Fibroblast of skin of scalp (primary cell): ENCODE measurements around the gene ZGRF1.
A peak's percentile ranks its signal among the peaks of the same experiment; 100 is the strongest.
"Not testable (repeated sequence)": the region's sequence is repeated elsewhere in the genome, so short reads cannot be mapped to it uniquely, and the experiment has no call there.

Source experiments
- DNase-seq: peaks from one replicate; pipeline ENCODE4 v3.0.0-alpha.2; 2013

ZGRF1 gene

DNA sequence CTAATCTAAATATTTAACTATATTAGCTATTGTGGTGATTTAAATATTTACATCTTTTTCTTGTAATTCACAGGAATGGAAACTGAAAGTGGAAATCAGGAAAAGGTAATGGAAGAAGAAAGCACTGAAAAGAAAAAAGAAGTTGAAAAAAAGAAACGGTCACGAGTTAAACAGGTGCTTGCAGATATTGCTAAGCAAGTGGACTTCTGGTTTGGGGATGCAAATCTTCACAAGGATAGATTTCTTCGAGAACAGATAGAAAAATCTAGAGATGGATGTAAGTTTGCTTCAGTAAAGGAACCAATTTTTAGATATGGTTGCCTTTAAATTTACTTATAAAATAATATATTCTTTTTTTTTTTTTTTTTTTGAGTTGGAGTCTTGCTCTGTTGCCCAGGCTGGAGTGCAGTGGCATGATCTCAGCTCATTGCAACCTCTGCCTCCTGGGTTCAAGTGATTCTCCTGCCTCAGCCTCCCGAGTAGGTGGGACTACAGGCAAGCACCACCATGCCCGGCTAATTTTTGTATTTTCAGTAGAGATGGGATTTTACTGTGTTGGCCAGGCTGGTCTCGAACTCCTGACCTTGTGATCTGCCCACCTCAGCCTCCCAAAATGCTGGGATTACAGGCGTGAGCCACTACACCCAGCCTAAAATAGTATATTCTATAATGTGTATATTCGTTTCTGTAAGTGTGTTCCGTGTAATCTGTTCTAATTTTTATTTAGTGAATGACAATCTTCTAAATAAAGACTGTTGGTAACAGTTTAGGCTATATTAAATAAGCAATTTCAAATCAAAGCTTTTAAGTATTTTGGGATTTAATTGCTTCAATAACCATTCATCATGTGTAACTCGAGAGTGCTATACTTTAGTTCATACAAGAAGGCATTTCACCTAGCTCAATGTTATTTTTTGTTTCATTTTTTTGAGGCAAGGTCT, 8.2 kb upstream of the ZGRF1 start:
- DNase-seq = not testable (repeated sequence)

DNA sequence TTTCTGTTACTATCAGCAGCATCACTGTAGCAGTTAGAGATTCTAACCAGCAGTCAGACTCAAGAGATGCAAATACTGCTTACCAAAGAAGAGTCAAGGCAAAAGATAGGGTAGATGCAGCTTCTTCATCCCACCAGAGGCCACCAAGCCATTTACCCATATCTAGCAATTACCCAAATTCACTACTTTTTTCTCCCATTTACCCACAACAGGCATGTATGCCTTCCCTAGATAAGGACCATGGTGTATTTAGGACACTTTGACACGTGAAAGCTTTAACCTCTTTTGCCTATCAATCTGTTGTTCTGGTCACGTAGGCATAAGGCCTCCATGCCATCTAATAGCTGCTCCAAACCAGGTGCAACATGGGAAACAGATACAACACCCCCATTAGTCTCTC, 5.8 kb upstream of the ZGRF1 start:
- no peak for DNase-seq

DNA sequence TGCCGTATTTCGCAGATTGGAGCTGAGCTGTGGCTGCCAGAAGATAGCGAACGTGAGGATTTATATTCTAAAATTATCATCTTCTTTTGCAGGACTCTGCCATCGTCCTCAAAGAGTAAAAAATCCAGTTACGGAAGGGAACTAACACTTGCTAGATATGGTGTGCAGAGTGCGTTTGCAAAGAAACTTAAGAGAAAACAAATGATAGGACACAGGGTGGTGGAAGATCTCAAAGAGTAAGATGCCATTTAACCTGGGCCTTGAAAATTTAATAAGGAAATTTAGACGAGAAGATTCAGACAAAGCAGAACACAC, 800 bp upstream of the ZGRF1 start:
- no peak for DNase-seq

DNA sequence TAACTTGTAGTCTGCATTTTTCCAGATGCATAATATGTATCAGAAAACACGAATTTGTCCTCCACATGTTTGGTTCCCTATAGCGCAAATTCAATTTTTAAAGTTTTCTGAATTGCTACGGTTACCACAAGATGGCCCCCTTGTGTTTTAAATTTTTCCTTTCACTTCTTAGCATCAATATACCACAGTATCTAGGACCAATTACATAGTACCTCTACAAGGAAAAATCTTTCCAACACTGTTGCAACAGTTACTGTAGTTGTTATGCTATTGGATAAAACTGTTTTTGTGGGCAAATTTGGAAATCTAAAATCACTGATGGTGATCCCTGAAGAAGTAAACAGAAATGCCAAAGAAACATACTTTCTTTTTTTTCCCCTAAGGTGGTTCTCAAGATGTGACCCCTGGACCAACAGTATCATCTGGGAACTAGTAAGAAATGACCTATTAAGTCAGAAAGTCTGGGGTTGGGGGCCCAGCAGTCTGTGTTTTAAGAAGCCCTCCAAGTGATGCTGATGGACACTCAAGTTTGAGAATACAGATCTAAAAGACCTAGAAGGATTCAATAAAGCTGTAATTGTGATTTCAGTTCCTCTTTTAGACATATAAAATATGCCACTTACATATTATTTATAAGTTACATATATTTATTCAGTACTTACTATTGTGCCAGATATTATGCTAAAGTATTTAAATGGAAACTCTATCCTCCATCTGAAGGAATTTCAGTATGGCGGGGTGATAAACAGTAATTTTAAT, 3.1 kb downstream of the ZGRF1 start:
- DNase-seq = peak; percentile 38

- DNase-seq = no peak
Observed at GRCh38 chr4:112626228-112626627, 10.5 kb downstream of the ZGRF1 start.

GRCh38 chr4:112616984-112617383, 19.7 kb downstream of the ZGRF1 start:
- DNase-seq = no peak

- not testable (repeated sequence) for DNase-seq
Observed at GRCh38 chr4:112612814-112613213, 23.9 kb downstream of the ZGRF1 start.

- DNase-seq = peak; percentile 59
Observed at GRCh38 chr4:112604589-112604988, 32.1 kb downstream of the ZGRF1 start.

GRCh38 chr4:112594993-112595392, 41.7 kb downstream of the ZGRF1 start:
- no peak for DNase-seq

GRCh38 chr4:112593438-112594133, 43.1 kb downstream of the ZGRF1 start:
- no peak for DNase-seq

DNA sequence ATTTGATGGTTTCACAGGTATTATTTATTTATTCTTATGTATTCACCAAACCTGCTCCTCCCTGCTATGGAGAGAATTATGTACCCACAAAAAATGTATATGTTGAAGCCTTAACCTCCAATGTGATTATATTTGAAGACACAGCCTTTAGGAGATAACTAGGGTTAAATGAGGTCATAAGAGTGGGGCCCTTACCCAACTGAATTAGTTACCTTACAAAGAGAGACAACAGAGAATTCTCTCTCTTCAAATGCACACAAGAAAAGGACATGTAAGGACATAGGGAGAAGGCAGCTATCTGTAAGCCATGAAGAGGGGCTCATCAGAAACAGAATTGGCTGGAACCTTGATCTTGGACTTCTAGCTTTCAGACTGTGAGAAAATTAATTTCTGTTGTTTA, 44.0 kb downstream of the ZGRF1 start:
- no peak for DNase-seq

DNA sequence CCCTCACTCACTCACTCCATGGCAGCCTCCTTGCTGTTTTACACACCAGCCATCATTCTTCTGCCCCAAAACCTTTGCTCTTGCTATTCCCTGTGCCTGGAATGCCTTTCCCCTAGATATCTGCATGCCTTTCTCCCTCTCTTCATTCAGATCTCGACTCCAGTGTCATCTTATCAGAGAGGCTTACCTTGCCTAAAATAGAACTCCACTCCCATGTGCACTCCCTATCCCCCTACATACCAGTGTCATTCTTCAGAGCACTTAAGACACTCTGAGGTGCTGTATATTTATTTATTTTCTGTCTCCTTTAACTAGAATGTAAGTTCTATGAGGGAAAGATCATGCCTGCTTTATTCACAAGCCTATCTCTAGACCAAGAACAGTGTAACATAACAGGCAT, 45.1 kb downstream of the ZGRF1 start:
- no peak for DNase-seq

- DNase-seq = peak; percentile 31
Observed at GRCh38 chr4:112589206-112589605, 47.5 kb downstream of the ZGRF1 start.

DNA sequence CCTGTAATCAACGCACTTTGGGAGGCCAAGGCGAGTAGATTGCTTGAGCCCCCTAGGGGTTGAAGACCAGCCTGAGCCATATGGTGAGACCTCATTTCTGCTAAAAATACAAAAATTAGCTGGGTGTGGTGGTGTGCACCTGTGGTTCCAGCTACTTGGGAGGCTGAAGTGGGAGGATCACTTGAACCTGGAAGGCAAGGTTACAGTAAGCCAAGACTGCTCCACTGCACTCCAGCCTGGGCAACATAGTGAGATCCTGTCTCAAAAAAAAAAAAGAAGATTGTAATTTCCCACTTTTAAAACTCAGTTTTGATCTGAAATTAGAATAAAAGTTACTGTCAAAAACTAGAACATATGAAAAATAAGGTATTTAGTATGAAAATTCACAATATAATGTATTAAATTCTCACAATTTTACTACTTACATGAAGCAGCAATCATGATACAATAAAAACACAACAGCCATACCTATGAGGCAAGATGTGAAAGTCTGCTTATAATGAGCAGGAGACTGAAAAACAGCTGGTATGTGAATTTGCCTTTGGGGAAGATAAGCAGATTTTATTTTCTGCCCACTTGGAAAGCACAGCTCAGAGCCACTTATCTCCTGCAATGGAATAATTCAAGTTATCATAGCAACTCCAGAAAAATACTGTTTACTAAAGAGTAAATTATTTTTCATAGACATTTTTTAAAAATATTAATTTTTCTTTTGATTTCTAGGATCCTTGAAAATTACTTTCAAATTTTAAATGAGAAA, 50.6 kb downstream of the ZGRF1 start:
- no peak for DNase-seq

GRCh38 chr4:112567536-112567935, 69.2 kb downstream of the ZGRF1 start:
- DNase-seq = no peak

DNA sequence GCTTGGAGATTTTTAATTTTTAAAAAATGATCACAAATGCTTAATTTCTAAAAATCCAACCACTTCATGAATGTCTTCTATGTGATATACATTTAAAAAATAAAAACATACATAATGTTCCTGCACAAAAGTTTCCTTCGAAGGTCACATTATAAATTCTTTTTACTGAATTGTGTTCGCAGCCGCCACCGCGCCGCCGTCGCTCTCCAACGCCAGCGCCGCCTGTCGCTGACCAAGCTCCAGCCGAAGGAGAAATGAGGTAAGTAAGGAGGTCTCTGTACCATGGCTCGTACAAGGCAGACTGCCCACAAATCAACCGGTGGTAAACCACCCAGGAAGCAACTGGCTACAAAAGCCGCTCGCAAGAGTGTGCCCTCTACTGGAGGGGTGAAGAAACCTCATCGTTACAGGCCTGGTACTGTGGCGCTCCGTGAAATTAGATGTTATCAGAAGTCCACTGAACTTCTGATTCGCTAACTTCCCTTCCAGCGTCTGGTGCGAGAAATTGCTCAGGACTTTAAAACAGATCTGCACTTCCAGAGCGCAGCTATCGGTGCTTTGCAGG, 71.9 kb downstream of the ZGRF1 start:
- no peak for DNase-seq

GRCh38 chr4:112563431-112564200, 73.1 kb downstream of the ZGRF1 start:
- no peak for DNase-seq

GRCh38 chr4:112562254-112562879, 74.3 kb downstream of the ZGRF1 start:
- DNase-seq = no peak

DNA sequence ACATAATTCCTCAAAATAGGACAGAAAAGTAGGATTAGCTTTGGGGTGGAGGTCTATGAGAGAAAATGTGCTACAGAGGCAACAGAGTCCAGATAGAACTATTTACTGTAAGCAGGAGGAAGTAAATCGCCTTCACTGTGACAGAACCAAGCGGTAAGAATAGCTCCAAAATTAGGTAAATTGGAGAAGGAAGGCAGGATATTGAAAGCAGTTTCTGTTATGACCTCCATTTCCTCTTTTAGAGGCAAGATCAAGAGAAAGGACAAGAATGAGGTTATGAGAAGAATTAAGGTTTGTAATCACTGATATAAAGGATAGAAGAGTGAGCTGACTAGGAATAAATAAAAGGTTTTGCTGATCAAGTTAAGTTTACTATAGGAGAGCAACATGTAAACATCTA, 76.6 kb downstream of the ZGRF1 start:
- DNase-seq = no peak

GRCh38 chr4:112559053-112559452, 77.7 kb downstream of the ZGRF1 start:
- no peak for DNase-seq
